ENCODE results near the gene NUBP2.

DNA sequence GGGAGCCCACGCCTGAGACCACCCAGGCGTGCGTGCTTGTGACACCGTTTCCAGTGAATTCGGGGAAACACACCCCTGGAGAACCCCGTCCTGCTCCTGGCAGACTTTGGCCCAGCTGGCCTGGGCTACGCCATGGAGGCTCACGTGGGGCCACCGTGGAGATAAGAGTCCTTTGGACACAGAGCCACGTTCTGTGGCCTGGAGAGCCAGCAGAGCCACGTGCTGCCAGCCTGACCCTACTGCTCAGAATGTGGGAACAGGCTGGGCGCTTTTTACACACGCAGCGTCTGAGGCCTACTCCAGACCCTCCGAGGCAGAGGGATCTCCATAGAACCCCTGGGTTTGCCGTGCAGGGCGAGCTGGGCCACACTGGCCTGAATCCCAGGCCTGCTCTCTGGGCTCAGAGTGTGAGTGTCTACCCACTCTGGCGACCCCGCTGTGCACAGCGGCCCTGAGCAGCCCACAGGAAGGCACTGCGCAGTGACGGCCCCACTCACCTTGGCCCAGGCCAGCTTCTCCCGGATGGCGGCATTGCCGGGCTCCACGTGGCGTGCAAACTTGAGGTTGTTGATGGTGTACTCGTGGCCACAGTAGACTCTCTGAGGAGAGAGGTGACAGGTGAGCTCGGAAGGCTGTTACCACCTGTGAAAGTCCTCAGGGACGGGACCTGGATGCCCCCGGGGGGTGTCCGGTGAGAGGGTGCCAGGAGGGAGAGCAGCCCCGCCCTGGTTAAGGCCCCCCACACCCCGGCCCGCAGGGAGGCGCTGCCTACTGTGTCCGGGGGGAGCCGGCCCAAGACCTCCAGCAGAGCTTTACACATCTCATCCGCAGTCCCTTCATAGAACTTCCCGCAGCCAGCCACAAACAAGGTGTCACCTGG is 33.9 kb downstream of the NUBP2 start:
- TF ChIP-seq EZH2 (IDR thresholded peaks at IDR 0.05; ENCODE audit: borderline replicate concordance, low read depth, low read length, severe bottlenecking) (no peak), POLR2AphosphoS5 (IDR thresholded peaks at IDR 0.05; ENCODE audit: insufficient read depth, low read depth, low read length) (no peak), POLR2A (IDR thresholded peaks at IDR 0.05; ENCODE audit: low read depth, low read length) (no peak), MYC (IDR thresholded peaks at IDR 0.05; ENCODE audit: low read depth, low read length) (no peak)
- TF ChIP-seq, protein P1, sequence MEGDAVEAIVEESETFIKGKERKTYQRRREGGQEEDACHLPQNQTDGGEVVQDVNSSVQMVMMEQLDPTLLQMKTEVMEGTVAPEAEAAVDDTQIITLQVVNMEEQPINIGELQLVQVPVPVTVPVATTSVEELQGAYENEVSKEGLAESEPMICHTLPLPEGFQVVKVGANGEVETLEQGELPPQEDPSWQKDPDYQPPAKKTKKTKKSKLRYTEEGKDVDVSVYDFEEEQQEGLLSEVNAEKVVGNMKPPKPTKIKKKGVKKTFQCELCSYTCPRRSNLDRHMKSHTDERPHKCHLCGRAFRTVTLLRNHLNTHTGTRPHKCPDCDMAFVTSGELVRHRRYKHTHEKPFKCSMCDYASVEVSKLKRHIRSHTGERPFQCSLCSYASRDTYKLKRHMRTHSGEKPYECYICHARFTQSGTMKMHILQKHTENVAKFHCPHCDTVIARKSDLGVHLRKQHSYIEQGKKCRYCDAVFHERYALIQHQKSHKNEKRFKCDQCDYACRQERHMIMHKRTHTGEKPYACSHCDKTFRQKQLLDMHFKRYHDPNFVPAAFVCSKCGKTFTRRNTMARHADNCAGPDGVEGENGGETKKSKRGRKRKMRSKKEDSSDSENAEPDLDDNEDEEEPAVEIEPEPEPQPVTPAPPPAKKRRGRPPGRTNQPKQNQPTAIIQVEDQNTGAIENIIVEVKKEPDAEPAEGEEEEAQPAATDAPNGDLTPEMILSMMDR (IDR thresholded peaks at IDR 0.05; ENCODE audit: extremely low read depth in 1 of 2, insufficient read depth in 1 of 2, low read depth in 1 of 2, low read length in 2 of 2): no peak
